Measurements from ENCODE around the gene BNC2. TPM values are rescaled to one million over a fixed set of nuclear protein-coding genes. Genes with fewer than 3 reads are reported as not detected.

Gene BNC2
- total RNA-seq, 1 experiment from 2014 or later, result 5.7 TPM

GRCh38 chr9:16484744-16485143 lies 385.7 kb downstream of the BNC2 start:
- CTCF ChIA-PET, result no interaction called here
- no peaks in the 10 kb centered on the region for H3K4me1 ChIP-seq (ENCODE audit: control insufficient read depth, insufficient read depth, low read length)
- DNase-seq (ENCODE audit: low read depth, low spot score) (no peak), ATAC-seq (no peak)
- no peaks in the 10 kb centered on the region for H3K27me3 ChIP-seq (ENCODE audit: control insufficient read depth, insufficient read depth, low read length)
- TF ChIP-seq SIN3A (IDR thresholded peaks at IDR 0.05; ENCODE audit: borderline replicate concordance, insufficient read depth, low read depth, low read length) (no peak), REST (IDR thresholded peaks at IDR 0.05; ENCODE audit: insufficient read depth in 1 of 2, low read depth in 2 of 2, low read length in 1 of 2) (no peak), POLR2AphosphoS5 (IDR thresholded peaks at IDR 0.05; ENCODE audit: low read depth, low read length) (no peak), CTCF (IDR thresholded peaks at IDR 0.05) (no peak), TCF7L2 (IDR thresholded peaks at IDR 0.05; ENCODE audit: low read depth, low read length) (no peak)
- BruUV-seq (replicated peaks), result no TSS peak
- H3K36me3 ChIP-seq (ENCODE audit: control insufficient read depth, insufficient read depth, low read length), result no peaks in the 10 kb centered on the region
- no peak overlapping the region for H3K4me3 ChIP-seq (ENCODE audit: low read depth in 2 of 2, low read length in 2 of 2)
- no peaks in the 10 kb centered on the region for H3K9me3 ChIP-seq (ENCODE audit: control insufficient read depth, insufficient read depth, low read depth, low read length)
- no peak overlapping the region for H3K27ac ChIP-seq (ENCODE audit: low read length)
- intact Hi-C loops (cut with micrococcal nuclease; ENCODE audit: unreplicated experiment), result no loop called here
- in situ Hi-C loops (cut with HindIII; ENCODE audit: low pct_unique_long_range_greater_than_20kb, low sequenced_read_pairs), result no loop called here
- POLR2A ChIA-PET, result no interaction called here

- no peak for TF ChIP-seq REST (IDR thresholded peaks at IDR 0.05; ENCODE audit: insufficient read depth in 1 of 2, low read depth in 2 of 2, low read length in 1 of 2)
- TF ChIP-seq TCF7L2 (IDR thresholded peaks at IDR 0.05; ENCODE audit: low read depth, low read length), result no peak
- no peak for TF ChIP-seq POLR2AphosphoS5 (IDR thresholded peaks at IDR 0.05; ENCODE audit: low read depth, low read length)
- no peak for TF ChIP-seq CTCF (IDR thresholded peaks at IDR 0.05)
- no peak for TF ChIP-seq SIN3A (IDR thresholded peaks at IDR 0.05; ENCODE audit: borderline replicate concordance, insufficient read depth, low read depth, low read length)
- ChIA-PET POLR2A (no interaction called here), CTCF (no interaction called here)
- H3K36me3 ChIP-seq (ENCODE audit: control insufficient read depth, insufficient read depth, low read length), result no peaks in the 10 kb centered on the region
- H3K27me3 ChIP-seq (ENCODE audit: control insufficient read depth, insufficient read depth, low read length), result no peaks in the 10 kb centered on the region
- DNase-seq (ENCODE audit: low read depth, low spot score) (no peak), ATAC-seq (no peak)
- H3K27ac ChIP-seq (ENCODE audit: low read length), result no peak overlapping the region
- intact Hi-C loops (cut with micrococcal nuclease; ENCODE audit: unreplicated experiment), result no loop called here
- H3K4me3 ChIP-seq (ENCODE audit: low read depth in 2 of 2, low read length in 2 of 2), result no peak overlapping the region
- no peaks in the 10 kb centered on the region for H3K4me1 ChIP-seq (ENCODE audit: control insufficient read depth, insufficient read depth, low read length)
- no TSS peak for BruUV-seq (replicated peaks)
- H3K9me3 ChIP-seq (ENCODE audit: control insufficient read depth, insufficient read depth, low read depth, low read length), result no peaks in the 10 kb centered on the region
- in situ Hi-C loops (cut with HindIII; ENCODE audit: low pct_unique_long_range_greater_than_20kb, low sequenced_read_pairs), result no loop called here
Measured at GRCh38 chr9:16484180-16484579, 386.3 kb downstream of the BNC2 start.

All from Panc1 (cell line).